HG03280 (cell line): ENCODE measurements around the gene TOX2.

Experiments
- ATAC-seq: cut with Tn5 transposase; IDR thresholded peaks from one replicate; pipeline ENCODE4 v1.9.1; 2021; ENCODE audit warnings: mild to moderate bottlenecking, moderate library complexity; ENCODE audit not compliant: unreplicated experiment

Gene TOX2

GRCh38 chr20:44052166-44052565 lies 137.5 kb downstream of the TOX2 start:
- ATAC-seq = no peak

GRCh38 chr20:44053046-44053445 lies 138.4 kb downstream of the TOX2 start:
- ATAC-seq = no peak

- no peak for ATAC-seq
Measured at GRCh38 chr20:44054118-44054517, 139.5 kb downstream of the TOX2 start.

- ATAC-seq = no peak
Measured at GRCh38 chr20:44054849-44055248, 140.2 kb downstream of the TOX2 start.

GRCh38 chr20:44056010-44056698 lies 141.5 kb downstream of the TOX2 start:
- no peak for ATAC-seq

- ATAC-seq = no peak
Measured at GRCh38 chr20:44057698-44058675, 143.3 kb downstream of the TOX2 start.

- ATAC-seq = no peak
Measured at GRCh38 chr20:44064501-44065400, 150.1 kb downstream of the TOX2 start.

GRCh38 chr20:44065401-44066340 lies 151.0 kb downstream of the TOX2 start:
- ATAC-seq = no peak

GRCh38 chr20:44066645-44067606 lies 152.3 kb downstream of the TOX2 start:
- ATAC-seq = no peak

GRCh38 chr20:44067650-44068081 lies 153.0 kb downstream of the TOX2 start:
- ATAC-seq = no peak

- peak; percentile 10 for ATAC-seq
Measured at GRCh38 chr20:44068316-44069201, 153.9 kb downstream of the TOX2 start.

- ATAC-seq = peak; percentile 70
Measured at GRCh38 chr20:44069203-44070011, 154.8 kb downstream of the TOX2 start.

- no peak for ATAC-seq
Measured at GRCh38 chr20:44070139-44070900, 155.7 kb downstream of the TOX2 start.

GRCh38 chr20:44071057-44071456 lies 156.4 kb downstream of the TOX2 start:
- no peak for ATAC-seq

- ATAC-seq = no peak
Measured at GRCh38 chr20:44071526-44072111, 157.0 kb downstream of the TOX2 start.

- ATAC-seq = no peak
Measured at GRCh38 chr20:44072384-44072783, 157.7 kb downstream of the TOX2 start.
